Activated CD8-positive, alpha-beta memory T cell treated with anti-CD3 and anti-CD28 coated beads for 36 hours (primary cell): ENCODE measurements around the gene CCDC106. TPM values are rescaled to one million over a fixed set of nuclear protein-coding genes. Genes with fewer than 3 reads are reported as not detected.

Experiments
- CTCF ChIA-PET: fragments of 350-600 bp; sonication (Branson Sonifier 250); formaldehyde crosslinking; loops from one replicate; lab custom pipeline; 2021; ENCODE audit warnings: antibody characterized with exemption; lab: Charles Lee
- POLR2A ChIA-PET: fragments of 350-600 bp; sonication (Branson Sonifier 250); formaldehyde crosslinking; loops from one replicate; lab custom pipeline; 2021; ENCODE audit warnings: antibody characterized with exemption; lab: Charles Lee
- total RNA-seq, 2 experiments: library from RNA; stranded (reverse); gene quantifications; one replicate each; pipeline ENCODE4 v1.2.3, GENCODE V29; 2021

Gene CCDC106
- total RNA-seq, 2 experiments from 2014 or later = 4.3 to 4.4 TPM

DNA sequence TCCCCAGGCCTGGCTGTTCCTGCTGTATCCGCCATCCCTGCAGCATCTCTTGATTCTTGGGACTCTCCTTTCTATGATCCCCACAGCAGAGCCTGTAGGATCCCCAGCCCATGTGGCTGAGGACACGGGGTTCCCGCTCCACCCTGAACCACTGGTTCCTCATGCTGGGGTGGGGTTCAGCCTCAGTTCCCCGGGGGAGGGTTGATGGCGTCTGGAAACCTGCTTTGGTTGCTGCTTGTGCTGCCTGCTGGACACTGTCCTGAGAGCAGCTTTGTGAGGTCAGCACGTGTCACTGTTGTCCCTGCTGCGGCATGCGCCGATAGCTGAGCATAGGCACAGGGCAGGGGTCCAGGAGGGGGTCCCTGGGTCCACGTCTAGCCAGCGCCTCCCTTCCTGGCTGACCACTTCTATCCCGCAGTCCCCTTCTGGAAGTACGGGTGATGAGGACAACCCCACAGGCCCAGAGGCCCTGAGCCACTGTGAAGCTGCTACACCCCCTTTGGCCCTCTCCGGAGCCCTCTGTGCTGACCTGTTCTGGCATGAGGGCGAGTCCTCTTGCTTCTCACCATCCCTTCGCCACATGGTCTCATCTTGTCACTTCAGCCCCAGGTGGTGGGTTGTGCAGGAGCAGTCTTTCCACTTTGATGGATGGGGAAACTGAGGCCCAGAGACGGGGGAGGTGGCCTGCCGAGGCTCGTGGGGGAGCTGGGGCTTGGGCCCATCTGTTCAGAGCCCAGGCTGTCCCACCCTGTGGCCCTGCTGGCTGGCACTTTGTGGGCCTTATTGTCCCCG lies 32.5 kb downstream of the CCDC106 start:
- ChIA-PET CTCF (no interaction called here), POLR2A (interaction anchor here (0.8 kb wide), 1 partner anchor 23 kb away, joined by 3 read pairs; no protein-coding TSS in a partner anchor)

DNA sequence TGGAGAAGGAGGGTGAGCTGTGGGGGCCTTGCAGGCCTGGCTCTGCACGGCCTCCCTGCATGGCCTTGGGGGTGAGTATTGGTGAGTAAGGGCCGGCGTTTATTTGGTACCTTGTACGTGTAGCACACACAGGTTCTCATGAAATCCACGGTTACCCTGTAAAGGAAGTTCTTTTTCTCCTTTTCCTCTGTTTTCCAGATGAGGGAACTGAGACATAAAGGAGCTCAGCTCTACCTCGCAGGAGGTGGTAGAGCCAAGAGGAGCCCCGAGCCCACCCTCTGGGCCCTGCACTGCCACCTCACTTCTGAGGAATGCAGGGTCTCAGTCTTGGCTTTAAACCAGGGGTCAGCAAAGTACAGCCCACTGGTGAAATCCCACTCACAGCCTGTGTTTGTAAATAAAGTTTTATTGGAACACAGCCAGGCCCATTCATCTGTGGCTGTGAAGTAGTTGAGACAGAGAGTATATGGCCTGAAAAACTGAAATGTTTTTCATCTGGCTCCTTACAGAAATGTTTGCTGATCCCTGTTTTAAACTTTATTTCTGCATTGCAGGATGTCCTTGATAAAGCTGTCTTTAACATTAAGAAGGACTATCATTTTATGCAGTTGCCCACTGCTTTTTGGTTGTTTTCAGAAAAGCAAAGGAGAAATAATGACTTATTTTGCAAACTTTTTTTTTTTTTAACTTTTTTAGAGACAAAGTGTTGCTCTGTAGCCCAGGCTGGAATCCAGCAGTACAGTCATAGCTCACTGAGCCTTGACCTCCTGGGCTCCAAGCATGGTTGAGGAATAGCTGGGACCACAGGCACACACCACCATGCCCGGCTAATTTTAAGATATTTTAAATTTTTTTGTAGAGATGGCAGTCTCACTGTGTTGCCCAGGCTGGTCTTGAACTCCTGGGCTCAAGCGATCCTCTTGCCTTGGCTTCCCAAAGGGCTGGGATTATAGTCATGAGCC lies 33.4 kb downstream of the CCDC106 start:
- ChIA-PET POLR2A (interaction anchor here (0.8 kb wide), 1 partner anchor 22 kb away, joined by 3 read pairs; no protein-coding TSS in a partner anchor), CTCF (no interaction called here)

- ChIA-PET POLR2A (no interaction called here), CTCF (no interaction called here)
Measured at GRCh38 chr19:55683449-55684261, 35.6 kb downstream of the CCDC106 start.

GRCh38 chr19:55684946-55685681 lies 37.1 kb downstream of the CCDC106 start:
- POLR2A ChIA-PET = no interaction called here
- CTCF ChIA-PET = interaction anchor here (0.8 kb wide), 1 partner anchor 13 kb away, joined by 3 read pairs; no protein-coding TSS in a partner anchor

DNA sequence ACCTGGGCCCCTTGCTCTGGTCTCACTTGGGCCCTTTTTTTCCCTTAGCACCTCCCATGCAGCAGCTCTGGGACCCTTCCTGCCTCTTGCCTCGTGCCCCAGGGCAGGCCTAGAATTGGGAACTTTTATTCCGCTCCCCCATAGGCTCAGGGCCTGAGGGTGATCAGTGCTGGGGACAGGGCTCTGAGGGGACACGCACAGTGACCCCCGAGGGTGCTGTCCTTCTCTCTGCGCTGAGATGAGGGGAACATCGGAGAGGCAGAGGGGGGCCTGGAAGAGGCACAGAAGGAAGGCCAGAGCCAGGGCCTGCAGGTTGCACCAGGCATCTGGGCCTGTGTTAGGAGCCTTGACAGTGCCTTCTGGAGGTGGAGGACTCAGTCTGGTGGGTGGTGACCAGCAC lies 37.8 kb downstream of the CCDC106 start:
- POLR2A ChIA-PET = no interaction called here

GRCh38 chr19:55686311-55687050 lies 38.5 kb downstream of the CCDC106 start:
- POLR2A ChIA-PET = no interaction called here
- CTCF ChIA-PET = no interaction called here

More for the DNA sequence above, 37.8 kb downstream of the CCDC106 start:
- CTCF ChIA-PET = no interaction called here

DNA sequence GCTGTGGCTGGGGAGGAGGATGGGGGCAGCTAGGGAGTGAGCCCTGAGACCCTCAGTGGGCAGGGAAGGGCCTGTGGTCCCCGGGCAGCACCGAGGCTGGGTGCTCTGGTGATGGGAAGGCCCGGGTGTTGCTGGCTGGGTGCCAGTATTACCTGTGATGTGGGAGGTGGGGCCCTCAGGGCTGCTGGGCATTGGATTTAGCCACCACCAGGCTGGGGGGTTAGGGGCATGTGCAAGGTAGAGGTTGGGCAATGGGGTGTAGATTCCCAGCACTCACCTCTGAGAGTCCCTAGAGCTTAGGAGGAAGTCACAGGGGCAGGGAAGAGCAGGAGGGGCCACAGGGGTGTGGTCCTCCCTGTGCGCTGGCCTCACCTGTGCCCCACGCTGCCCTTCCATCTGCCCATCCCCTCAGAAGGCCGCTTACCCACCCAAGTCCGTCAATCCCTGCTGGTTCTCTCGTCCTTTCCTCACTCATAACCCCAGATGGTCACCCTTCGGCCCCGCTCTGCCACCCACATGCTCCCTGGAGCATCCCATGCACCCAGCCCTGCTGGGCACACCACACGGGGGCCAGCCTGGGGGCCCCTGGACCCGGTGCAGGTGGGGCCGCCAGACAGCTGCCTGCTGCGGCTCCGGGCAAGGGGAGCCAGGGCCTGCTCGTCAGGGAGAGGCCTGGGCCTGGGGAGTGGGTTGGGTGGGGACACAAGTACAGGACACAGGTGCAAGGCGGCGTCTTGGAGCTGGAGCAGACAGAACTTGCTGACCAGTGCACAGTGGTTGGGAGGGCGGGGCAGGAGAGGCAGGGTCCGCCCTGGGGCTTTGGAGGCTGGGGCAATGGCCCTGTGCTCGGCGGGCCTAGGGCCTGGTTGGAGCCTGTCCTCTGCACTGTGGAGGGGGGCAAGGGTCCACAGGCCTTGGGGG lies 39.5 kb downstream of the CCDC106 start:
- CTCF ChIA-PET = no interaction called here
- POLR2A ChIA-PET = no interaction called here

GRCh38 chr19:55688422-55689218 lies 40.6 kb downstream of the CCDC106 start:
- ChIA-PET POLR2A (no interaction called here), CTCF (no interaction called here)

DNA sequence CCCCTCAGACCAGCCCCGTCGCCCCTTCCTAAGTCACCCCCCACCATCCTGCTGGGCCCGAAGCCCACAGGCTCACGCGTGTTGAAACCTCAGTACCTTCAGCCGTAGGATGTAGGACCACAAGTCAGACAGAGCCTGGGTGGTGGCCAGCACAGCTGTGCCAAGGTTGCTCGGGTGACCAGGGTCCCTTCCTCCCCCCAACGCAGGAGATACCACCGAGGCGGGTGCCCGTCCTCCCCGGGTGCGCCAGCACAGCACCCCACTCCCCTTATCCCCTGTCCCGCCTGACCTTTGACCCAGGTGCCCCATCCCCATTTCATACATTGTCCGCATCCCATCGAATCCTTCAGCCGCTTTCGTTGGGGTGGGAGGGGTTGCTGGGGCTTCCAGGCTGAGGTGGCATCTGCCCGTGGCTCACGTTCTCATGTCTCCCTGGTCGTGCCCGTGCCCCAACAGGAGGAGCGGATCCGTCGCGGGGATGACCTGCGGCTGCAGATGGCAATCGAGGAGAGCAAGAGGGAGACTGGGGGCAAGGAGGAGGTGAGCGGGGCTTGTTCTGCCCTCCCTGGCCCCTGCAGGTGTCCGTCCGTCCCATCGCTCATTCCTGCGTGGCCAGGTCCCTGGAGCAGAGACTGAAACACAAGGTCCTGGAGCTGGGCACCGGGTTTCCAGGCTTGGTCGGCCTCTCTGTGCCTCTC lies 41.5 kb downstream of the CCDC106 start:
- ChIA-PET CTCF (no interaction called here), POLR2A (no interaction called here)

DNA sequence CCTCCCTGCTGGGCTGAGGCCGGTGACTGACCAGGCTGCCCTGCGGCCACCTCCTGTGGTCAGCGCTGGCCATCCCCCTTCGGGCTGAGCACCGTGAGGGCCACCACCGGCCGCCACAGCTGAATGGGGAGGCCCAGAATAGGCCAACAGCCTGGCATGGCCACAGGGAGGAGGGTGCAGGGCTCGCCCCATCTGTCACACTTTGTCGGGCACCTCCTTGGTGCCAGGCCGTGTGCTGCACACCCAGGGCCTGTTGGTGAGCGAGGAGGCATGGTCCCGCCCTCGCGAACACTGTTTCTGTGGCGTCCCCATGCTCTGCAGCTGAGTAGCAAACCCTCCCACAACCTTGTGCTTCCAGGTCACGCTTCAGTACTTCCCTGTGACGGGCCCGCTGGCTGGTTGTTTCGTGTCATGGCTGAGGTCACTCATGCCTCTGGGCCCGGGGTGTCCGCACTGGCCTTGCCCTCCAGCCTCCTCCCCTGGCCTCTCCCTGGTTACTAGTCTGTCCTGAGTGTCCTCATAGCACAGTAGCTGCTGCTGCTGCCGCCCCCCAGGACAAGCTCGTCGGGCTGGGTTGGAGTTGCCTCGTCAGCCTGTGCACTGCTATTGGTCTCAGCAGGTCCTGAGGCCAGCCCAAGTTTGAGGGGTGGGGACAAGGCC lies 42.2 kb downstream of the CCDC106 start:
- POLR2A ChIA-PET = no interaction called here
- CTCF ChIA-PET = interaction anchor here (0.8 kb wide), 1 partner anchor 16 kb away, joined by 3 read pairs; no protein-coding TSS in a partner anchor

GRCh38 chr19:55690769-55691545 lies 42.9 kb downstream of the CCDC106 start:
- CTCF ChIA-PET = interaction anchor here (0.8 kb wide), 1 partner anchor 15 kb away, joined by 3 read pairs; no protein-coding TSS in a partner anchor
- POLR2A ChIA-PET = no interaction called here

DNA sequence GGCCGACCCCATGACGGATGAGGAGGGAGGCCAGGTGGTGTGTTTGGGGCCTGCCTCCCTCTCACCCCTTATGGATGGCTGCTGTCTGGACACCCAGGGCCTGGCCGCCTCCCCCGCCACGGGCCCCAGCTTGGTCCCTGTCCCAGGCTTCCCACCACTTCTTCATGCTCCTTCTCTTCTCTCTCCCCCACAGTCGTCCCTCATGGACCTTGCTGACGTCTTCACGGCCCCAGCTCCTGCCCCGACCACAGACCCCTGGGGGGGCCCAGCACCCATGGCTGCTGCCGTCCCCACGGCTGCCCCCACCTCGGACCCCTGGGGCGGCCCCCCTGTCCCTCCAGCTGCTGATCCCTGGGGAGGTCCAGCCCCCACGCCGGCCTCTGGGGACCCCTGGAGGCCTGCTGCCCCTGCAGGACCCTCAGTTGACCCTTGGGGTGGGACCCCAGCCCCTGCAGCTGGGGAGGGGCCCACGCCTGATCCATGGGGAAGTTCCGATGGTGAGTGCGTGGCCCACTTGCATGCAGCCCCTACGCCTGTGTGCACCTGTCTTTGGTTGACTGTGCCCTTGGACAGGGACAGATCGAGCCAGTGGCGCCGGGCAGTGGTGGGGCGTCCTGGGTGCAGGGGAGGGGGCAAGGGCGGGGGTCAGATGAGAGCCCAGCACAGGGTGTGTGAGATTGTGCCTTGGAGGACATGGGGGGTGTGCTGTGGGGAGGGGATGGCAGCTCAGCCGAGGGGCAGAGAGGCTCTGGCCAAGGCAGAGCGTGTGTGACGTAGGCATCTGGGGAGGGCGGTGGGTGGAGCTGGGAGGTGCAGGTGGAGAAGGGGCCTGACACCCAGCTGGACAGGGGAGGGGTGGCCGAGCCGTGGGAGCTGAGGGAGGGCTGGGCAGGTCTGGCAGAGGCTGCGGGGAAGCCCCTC lies 43.8 kb downstream of the CCDC106 start:
- POLR2A ChIA-PET = no interaction called here
- CTCF ChIA-PET = no interaction called here

- POLR2A ChIA-PET = interaction anchor here (0.6 kb wide), 1 partner anchor 470 kb away, joined by 4 read pairs; no protein-coding TSS in a partner anchor
- CTCF ChIA-PET = no interaction called here
Measured at GRCh38 chr19:55692681-55693081, 44.7 kb downstream of the CCDC106 start.
